Activated T-helper 1 cell treated with Interleukin-2 at 50 U/mL for 16 hours (primary cell): ENCODE data around the gene RNF207.

ENCODE experiments used
- DNase-seq: peaks from one replicate; pipeline ENCODE4 v3.0.0-alpha.2; 2020; ENCODE audit warnings: low read depth

Gene RNF207

DNA sequence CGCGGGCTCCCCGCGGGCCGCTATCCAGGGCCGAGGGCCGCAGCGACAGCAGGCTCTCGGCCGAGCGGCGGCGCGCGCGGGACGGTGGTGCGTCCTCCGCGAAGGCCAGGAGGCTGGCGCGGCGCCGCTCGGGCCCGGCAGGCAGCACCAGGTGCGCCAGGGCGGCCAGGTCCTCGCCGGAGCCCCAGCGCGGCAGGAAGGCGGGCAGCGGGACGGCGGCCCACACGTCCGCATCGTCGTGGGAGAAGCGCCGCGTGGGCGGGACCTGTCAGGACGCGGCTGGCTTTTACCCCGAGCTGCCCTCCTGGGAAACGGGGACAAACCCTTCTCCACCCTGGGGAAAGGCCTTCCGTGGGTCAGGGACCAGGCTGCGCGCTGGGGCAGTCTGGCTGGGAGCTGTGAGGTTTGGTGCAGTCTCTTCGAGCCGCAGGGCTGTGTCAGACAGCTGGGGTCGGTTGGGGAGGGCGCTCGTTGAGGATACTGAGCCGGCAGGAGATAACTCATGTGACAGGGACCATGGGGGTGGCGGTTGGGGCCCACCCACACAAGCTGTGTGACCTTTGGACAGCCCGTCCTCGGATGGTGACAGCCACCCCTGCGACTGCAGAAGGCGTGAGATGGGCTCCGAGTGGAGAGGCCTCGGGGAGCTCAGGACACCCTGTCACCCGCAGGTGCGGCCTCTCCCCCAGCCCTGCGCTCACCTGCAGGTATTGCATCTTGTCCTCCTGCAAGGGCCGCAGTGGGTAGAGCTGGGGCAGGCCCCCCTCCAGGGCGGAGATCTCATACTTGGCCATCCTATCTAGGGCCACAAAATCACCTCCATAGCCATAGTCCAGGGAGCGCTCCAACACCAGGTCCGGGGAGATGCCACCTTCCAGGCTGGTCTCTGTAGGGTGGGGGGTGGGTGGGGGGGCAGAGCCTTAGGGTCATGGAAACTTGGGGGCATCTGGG, 44.1 kb downstream of the RNF207 start:
- no peak for DNase-seq

DNA sequence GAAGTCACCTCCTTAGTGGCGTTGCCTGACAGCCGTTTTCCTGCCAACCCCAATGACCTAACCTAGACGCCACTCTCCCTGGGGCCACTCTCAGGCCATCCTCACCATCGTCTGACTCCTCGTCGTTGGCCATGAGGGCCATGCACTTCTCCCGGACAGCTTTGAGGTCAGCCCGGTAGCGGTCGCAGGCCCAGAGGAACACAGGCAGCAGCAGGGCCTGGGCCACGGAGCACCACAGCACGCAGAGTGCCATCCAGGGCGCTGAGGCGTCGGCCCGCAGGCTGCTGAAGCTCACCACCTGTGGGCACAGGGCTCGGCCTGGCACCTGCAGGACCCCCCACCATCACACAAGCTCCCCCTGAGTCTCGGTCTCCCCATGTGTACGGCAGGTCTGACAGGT, 45.3 kb downstream of the RNF207 start:
- no peak for DNase-seq

DNA sequence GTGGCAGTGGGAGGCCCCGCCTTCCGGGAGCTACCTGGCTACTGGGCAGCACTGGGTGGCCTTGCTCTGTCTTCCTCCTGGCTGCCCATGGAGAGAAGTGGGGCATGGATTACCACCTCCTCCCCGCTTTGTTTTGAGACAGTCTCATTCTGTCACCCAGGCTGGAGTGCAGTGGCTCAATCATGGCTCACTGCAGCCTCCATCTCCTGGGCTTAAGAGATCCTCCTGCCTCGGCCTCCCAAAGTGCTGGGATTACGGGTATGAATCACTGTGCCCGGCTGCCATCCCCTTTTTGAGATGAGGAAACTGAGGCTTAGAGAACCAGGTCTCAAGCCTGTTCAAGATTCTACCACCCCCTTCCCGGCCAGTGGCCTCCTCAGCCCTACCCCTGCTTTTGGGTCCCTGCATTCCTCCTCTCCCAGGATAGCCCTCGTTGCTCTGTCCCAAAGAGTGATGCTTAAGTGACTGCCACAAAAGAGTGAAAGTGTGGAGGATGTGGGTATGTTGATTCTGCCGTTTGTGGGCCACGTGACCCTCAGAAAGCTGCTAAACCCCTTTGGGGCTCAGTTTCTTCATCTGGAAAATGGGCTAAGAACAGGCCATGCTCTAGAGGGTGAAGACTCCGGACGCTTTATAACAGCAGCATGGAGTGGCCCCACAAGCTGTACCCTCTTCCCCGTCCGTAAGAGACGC, 45.9 kb downstream of the RNF207 start:
- DNase-seq = no peak

DNA sequence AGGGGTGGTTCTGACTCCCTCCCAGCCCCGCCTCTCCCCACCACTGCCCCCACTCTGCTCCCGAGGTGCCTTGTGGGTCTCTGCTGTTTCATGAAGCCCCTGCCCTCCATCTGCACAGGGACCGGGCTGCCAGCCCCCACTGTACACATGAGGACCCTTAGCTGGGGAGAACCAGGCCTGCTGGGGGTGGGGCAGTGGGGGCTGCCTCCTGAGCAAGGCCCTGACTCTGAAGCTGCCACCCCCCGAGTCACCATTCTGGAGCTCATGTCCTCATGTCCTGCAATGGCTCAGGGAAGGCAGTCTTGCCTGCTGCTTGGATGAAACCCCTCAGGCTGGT, 46.4 kb downstream of the RNF207 start:
- no peak for DNase-seq

DNA sequence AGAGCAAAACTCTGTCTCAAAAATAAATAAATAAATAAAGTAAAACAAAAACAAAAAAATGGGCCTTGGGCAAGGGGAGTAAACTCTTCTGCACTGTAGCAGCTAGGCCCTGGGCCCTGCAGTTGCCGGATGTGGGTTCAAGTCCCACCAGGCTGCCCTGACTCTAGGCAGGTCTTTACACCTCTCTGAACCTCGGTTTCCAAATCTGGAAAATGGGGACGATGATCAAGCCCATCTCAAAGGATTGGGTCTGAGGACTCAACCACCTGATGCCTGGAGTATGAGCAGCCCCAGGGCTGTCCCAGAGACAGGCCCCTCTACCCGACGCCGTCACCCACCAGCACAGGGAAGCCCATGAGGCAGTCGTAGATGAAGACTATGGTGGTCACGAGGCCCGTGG, 47.5 kb downstream of the RNF207 start:
- DNase-seq = no peak

DNA sequence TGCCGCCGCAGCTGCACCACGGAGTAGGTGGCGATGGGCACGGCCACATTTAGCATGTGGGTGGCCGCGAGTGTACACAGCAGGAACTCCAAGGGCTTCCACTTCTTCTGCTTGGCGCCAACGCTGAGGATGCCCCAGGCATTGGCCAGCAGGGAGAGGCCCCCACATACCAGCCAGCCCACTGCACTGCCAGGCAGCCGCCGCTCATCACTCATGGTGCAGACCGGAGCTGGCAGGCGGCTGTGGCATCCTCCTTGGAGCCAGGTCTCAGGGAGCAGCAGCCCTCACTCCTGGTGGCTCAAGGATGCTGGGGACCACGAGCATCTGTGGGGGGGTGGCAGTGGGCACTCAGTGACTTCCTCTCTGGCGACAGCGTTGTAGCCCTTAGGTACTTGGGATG, 48.8 kb downstream of the RNF207 start:
- no peak for DNase-seq

DNA sequence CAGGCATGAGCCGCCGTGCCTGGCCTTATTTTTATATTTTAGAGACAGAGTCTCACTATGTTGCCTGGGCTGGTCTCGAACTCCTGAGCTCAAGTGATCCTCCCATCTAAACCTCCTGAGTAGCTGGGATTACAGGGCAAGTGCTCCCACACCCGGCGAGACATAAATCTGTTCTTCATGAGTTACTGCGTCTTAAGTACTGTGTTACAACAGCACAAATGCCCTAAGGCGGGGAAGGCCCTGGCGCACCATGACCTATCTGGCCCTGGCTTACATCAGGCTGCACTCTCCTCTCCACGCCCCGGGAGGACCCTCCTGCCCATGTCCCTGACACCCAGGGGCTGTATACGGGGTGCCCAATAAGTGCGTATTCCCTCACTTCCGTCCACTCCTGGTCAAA, 50.7 kb downstream of the RNF207 start:
- no peak for DNase-seq

DNA sequence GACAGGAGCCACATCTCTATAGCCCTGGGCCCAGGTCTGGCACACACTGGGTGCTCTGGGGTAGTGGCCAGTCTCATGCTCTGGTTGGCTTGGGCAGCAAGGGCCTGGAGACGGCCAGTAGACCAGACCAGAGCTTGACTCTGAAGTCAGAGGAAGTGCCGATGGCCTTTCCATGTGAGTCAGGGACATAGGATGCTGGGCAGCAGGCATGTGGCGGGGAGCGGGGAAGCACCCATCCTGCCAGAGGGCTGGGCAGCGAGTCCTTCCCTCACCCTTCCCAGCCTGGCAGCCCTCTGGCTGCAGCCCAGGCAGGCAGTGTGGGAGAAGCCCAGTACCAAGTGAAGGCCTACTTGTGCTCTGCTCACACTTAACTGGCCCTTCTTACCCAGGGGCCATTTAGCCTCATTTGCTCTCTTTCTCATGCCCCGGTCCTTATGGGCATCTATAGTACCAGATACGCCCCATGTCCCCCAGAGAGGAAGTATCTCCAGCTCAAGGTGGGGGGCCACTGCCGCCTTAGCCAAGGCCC, 51.7 kb downstream of the RNF207 start:
- DNase-seq = no peak

DNA sequence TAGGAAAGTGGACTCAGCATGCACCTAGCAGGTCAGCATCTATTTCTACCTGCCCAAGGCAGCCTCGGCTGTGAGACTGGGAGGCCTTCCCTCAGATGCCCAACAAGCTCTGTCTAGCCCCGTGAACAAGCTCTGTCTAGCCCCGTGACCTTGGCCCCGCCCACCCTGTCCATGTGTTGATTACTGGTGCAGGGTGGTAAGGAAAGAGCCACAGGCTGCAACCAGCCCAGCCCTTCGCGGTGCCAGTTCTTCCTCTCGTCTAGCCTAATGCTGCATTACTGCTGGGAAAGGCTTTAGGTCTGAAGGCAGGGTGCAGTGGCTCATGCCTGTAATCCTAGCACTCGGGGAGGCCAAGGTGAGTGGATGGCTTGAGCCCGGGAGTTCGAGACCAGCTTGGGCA, 52.8 kb downstream of the RNF207 start:
- DNase-seq = no peak

DNA sequence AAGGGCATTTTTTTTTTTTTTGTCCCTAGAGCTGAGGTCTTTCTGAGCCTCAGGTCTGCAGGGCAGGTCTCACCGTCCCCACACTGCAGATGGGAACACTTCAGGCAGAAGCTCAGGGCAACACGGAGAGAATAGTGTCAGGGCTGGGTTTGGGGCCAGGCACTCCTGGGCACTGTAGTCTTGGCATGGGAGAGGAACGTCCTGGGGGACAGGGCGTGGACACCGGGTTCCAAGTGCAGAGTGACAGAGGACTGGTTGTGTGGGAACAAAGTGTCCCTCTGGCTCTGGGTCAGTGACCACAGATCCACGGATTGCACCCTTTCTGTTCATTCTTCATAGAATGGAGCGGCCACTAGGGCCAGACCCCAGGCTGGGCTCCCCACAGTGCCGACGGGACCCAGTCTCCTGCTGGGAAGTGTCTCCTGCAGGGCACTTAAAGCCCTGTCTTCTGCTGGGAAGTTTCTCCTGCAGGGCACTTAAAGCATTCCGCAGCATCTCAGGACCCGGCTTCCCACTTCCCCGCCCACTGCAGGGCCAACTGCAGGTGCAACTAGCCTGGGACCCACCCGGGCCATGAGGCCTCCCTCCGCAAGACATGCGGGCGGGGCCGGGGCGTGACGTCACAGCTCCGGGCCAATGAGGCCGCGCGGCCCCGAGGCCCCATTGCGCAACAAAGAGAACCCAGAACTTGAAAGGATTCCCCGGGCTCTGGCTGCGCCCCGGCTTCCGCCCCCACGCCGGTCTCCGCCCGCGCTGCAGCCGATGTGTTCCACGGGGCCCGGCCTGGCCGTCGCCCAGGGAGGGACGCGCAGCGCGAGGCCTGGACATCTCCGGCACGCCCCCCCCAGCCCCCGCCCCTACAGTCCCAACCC, 53.8 kb downstream of the RNF207 start:
- peak; percentile 56 for DNase-seq

DNA sequence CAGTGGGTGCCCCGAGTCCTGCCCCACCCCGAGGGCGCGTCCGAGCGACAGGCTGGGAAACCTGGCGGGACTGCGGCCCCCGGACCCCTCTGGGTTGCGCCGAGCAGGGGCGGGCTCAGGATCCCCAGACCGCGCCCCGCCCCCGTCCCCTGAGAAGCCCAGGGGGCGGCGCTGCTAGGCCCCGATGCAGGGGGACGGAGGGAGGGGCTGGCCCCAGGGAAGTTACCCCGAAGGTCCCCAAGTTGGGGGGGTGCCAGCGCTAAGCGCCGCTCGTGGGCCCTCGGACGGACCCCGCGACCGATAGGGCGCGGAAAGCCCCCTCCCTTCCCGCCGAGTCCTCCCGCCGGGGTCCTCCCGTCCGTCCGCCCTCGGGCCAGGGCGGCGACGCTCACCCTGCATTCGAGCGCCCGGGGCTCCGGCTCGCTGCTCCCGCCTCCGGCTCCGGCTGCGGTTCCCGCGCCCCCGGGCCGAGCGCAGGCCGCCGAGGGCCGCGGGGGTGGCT, 54.6 kb downstream of the RNF207 start:
- no peak for DNase-seq

DNA sequence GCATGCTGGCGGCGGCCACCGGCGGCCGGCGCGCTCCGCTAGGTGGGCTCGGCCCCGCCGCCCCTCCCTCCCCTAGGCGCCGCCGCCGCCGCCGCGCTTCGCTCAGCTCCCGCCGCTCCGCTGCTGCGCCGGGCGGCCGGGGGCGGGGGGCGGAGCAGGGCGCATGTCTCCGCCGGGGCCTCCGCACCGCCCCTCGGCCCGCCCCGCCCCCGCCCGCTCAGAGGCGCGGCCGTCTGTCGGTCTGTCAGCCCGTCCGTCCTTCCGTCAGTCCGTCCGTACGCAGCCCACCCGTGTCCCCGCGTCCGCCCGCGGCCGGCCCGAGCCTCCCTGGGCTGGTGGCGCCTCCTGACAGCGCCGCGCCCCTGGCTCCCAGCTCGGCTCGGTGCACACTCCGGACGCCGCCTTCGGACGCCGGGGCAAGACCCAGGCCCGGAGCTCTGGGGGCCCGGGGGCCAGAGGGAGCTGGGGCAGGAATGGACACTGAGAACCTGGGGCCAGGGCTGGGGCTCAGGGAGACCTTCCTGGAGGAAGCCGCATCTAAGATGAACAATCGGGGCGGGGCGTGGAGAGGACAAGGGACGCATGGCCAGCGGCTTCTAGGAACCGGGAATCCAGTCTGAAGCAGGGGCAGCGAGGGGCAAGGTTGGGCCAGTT, 55.2 kb downstream of the RNF207 start, which contains the start of gene GPR153:
Gene GPR153, minus strand, starts transcription at position 138 of the 654 bp plus-strand sequence. CDS start 6,193 bp downstream, outside the sequence.
- no peak for DNase-seq

DNA sequence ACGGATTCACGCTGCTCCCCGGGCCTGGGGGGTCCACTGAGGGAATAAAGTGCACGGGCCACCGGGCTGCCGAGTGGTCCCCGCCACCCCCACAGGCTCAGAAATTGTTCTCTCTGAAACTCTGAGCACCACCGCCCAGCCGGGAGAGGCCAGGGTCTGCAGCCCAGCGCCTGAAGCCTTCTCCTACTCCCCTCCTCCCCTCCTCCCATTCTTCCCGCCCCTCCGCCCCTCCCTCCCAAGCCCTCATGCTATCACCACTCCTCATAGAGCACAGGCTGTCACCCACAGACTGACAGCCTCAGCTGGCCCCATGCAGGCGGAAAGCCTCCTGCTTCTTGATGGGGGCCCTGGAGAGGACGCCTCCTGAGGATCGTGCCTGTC, 55.7 kb downstream of the RNF207 start:
- DNase-seq = no peak

DNA sequence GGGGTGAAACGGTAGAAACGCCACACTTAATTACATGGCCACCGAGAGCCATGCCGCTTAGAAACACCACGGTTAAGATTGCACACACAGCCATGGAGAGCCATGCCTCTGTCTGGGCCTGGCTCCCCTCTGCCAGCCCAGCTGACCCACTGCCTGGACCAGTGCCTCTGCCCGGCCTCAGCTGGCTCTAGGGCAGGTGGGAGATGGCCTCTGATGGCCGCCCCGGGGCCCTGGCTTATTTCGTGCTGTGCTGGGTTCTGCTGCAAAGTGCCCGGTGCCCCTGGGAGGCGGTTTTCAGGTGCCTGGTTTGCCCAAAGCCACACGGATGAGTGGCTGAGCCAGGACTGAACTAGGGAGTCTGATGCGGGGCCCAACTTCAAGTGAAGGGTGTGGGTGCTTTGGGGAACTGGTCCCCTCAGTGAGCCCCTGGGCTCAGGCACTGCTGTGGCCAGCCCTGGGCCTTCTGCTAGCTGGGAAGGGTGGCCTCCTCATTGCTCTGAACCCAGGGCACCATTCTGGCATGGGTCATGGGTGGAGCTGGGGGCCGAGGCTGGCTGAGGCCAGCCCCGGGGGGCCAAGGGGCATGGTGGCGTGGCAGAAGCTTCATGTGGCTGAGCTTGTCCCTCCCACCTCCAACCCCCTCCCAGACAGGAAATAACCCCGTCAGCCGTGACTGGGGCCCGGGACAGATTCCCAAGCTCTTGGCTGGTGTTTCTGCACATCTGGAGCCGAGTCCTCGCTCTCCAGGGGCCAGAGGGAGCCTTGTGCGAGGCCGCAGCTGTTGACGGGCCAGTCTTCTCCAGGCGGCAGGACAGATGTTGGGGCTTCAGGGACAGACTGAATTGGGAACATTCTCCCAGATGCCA, 56.9 kb downstream of the RNF207 start:
- DNase-seq = no peak

DNA sequence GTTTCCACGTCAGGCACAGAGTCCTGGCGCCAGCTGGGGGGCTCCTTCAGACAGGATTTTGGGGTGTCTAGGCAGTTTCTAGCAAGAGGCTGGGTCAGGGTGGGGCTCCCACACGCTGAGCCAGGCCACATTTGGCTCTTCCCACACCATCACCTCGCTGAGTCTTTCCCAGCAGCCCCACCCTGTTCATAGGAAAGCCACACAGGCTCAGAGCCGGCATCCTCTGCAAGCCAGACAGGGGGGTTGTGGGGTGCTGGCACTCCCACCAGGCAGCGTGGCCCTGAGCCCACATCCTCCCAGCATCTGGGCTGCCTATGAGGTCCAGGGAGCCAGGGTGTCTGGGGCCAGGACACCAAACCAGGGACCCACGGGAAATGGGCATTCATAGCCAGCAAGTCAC, 57.8 kb downstream of the RNF207 start:
- DNase-seq = no peak

DNA sequence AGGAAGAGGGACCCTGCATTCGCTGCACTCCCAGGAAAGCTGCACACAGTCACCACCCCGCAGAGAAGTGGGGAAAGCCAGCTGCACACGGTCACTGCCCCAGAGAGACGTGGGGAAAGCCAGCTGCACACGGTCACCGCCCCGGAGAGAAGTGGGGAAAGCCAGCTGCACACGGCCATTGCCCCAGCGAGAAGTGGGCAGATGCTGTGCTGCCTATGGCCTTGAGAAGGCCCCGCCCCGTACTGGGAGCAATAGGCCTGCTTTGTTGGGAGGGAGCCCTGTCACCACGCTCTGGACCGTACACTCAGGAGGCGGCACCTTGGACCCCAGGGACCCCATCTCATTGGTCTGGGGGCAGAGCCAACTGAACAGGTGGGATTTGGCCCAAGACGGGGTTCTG, 59.2 kb downstream of the RNF207 start:
- no peak for DNase-seq

DNA sequence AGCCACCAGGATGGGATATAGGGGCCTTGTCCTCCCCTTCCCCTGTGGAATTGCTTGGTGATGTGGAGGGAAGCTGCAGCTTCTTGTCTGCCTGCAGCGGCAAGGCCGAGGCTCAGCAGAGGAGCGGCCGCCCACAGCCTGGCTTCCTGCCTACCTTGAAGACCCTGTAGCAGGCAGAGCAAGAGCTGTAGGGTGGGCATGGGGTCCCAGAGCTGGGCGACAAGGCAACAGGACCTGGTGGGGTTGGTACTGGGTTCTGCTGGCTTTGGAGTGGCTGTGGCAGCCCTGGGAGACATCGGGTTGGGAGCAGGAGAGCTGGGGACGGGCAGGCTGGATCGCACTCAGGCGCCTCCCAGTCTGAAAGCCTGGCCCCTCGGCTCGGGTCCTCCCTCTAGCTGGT, 60.7 kb downstream of the RNF207 start:
- DNase-seq = no peak

DNA sequence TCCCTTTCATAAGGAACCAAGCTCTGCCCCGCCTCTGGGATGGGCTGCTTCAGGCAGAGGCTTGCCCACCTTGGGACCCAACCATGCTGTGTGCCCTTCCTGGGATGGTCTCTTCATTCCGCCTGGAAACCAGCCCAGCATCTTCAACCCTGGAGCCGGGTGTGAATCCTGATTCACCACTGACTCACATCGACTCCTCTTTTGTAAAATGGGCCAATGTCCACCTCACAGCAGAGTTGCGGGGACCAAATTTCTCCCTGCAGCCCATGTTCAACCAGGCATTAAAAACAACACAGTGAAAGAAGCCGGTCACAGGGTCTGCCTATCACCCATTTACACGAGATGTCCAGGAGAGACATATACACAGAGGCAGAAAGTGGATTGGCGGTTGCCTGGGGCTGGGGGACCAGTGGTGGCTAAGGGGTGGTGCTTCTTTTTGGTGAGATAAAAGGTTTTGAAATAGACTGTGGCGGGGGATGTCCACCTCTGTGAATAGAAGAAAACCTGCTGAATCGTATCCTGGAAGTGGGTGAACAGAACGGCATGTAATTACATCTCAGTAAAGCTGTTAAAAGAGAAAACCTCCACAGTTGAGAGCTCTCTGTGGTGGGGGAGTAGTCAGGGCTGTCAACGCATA, 61.9 kb downstream of the RNF207 start:
- DNase-seq = no peak

DNA sequence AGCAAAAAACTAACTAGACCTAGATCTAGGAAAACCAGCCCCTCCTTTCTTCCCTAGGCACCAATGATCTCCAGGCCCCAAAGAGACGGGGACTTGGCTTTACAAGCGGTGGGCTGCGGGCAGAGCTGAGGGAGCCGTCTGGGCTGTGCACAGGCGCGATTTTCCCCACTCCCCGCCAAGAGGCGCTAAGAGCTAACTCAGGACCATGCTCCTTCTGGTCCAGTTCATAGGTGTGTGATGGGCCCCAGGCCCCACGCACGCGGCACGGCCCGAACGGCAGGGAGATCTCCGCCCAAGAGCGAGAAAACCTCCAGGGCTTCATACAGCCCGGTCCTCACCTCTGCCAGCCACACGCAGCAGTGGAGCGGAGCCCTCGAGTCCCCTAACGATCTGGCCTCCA, 62.5 kb downstream of the RNF207 start:
- DNase-seq = no peak

DNA sequence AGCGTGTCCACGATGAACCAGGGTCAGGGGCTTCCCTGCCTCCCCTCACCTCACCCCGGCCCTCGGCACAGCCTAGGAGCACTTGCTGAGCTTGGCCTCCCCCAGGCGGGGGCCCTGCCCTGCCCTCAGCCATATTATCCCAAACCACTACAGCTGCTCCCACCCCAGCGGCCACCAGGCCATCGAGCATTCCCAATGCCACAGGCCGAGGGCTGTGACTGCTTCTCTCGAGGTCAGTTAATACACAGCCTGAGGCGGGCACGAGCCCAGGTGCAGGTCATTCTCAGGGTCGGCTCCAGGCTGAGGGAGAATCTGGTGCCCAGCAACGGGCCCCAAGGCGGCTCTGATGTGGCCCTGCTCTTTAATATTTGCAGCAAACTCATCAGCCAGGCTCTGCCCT, 63.4 kb downstream of the RNF207 start:
- DNase-seq = no peak
